Neural cell (in vitro differentiated cells): ENCODE results near the gene HAVCR1. TPM values are rescaled to one million over a fixed set of nuclear protein-coding genes. Genes with fewer than 3 reads are reported as not detected.

ENCODE experiments used
- H2AFZ ChIP-seq: fragments of 200-600, 300-800 bp; sonication (generic), shearing (Covaris generic); 2 replicates; pipeline ENCODE4 v1.6.0; 2014; ENCODE audit warnings: low read depth, mild to moderate bottlenecking, antibody characterized with exemption, low read length, moderate library complexity
- H3F3A ChIP-seq: fragments of 200-600 bp; shearing (Covaris generic); 2 replicates; pipeline ENCODE4 v1.6.1; 2016; ENCODE audit warnings: mild to moderate bottlenecking, moderate library complexity, mixed read lengths, antibody characterized with exemption, low read length; ENCODE audit not compliant: insufficient read depth, poor library complexity, severe bottlenecking
- H3K27ac ChIP-seq: fragments of 200-600, 300-800 bp; sonication (generic), shearing (Covaris generic); 2 replicates; pipeline ENCODE4 v1.5.1; 2014; ENCODE audit warnings: mild to moderate bottlenecking, low read length, moderate library complexity
- H3K27me3 ChIP-seq: fragments of 300-800, 200-600 bp; sonication (generic), shearing (Covaris generic); 2 replicates; pipeline ENCODE4 v1.6.0; 2014; ENCODE audit warnings: mild to moderate bottlenecking, low read depth, low read length, moderate library complexity; ENCODE audit not compliant: insufficient read depth
- H3K36me3 ChIP-seq: fragments of 300-800, 200-600 bp; sonication (generic), shearing (Covaris generic); 2 replicates; pipeline ENCODE4 v1.5.1; 2014; ENCODE audit warnings: mild to moderate bottlenecking, antibody characterized with exemption, low read length, moderate library complexity; ENCODE audit not compliant: insufficient read depth
- H3K4me2 ChIP-seq: fragments of 300-800, 200-600 bp; sonication (generic), shearing (Covaris generic); 2 replicates; pipeline ENCODE4 v1.6.0; 2014; ENCODE audit warnings: mild to moderate bottlenecking, low read length
- H3K4me3 ChIP-seq: fragments of 300-800, 200-600 bp; sonication (generic), shearing (Covaris generic); 2 replicates; pipeline ENCODE4 v1.5.1; 2014; ENCODE audit warnings: mild to moderate bottlenecking, low read length, moderate library complexity
- H3K79me2 ChIP-seq: fragments of 200-600 bp; shearing (Covaris generic); replicated peaks from 2 replicates; pipeline ENCODE4 v1.6.0; 2014; ENCODE audit warnings: mild to moderate bottlenecking, low read length, moderate library complexity; ENCODE audit not compliant: insufficient read depth
- H3K9ac ChIP-seq: fragments of 300-800, 200-600 bp; sonication (generic), shearing (Covaris generic); 2 replicates; pipeline ENCODE4 v1.6.1; 2016; ENCODE audit warnings: mild to moderate bottlenecking, low read length, mixed read lengths
- H3K9me2 ChIP-seq: fragments of 200-600 bp; shearing (Covaris generic); 2 replicates; pipeline ENCODE4 v1.6.1; 2016; ENCODE audit warnings: mild to moderate bottlenecking, low read length, mixed read lengths; ENCODE audit not compliant: insufficient read depth
- H3K9me3 ChIP-seq: fragments of 200-600, 300-800 bp; sonication (generic), shearing (Covaris generic); 2 replicates; pipeline ENCODE4 v1.6.1; 2016; ENCODE audit warnings: mild to moderate bottlenecking, mixed run types, low read length, moderate library complexity, mixed read lengths
- H4K20me1 ChIP-seq: fragments of 200-600 bp; shearing (Covaris generic); 2 replicates; pipeline ENCODE4 v1.6.1; 2016; ENCODE audit warnings: mild to moderate bottlenecking, mixed run types; ENCODE audit not compliant: insufficient read depth
- CTCF ChIP-seq: fragments of 450-650 bp; IDR thresholded peaks from 2 replicates; pipeline ENCODE4 v1.5.1; 2014; ENCODE audit warnings: antibody characterized with exemption, mild to moderate bottlenecking, moderate library complexity; ENCODE audit not compliant: poor library complexity, severe bottlenecking
- EP300 ChIP-seq: fragments of 450-650 bp; conservative IDR thresholded peaks from 2 replicates; pipeline ENCODE4 v1.6.1; 2014; ENCODE audit warnings: antibody characterized with exemption, mild to moderate bottlenecking, moderate library complexity; ENCODE audit not compliant: poor library complexity, severe bottlenecking
- EZH2 ChIP-seq: fragments of 200-600, 300-800 bp; shearing (Covaris generic), sonication (generic); IDR thresholded peaks from 2 replicates; pipeline ENCODE4 v1.6.1; 2014; ENCODE audit warnings: antibody characterized with exemption, low read length, borderline replicate concordance, mild to moderate bottlenecking; ENCODE audit not compliant: insufficient read depth, poor library complexity, severe bottlenecking
- MXI1 ChIP-seq: fragments of 450-650 bp; conservative IDR thresholded peaks from 2 replicates; pipeline ENCODE4 v1.6.1; 2014; ENCODE audit warnings: antibody characterized with exemption, mild to moderate bottlenecking; ENCODE audit not compliant: poor library complexity, severe bottlenecking
- POLR2AphosphoS5 ChIP-seq: IDR thresholded peaks from 2 replicates; pipeline ENCODE4 v1.6.1; 2012
- RAD21 ChIP-seq: fragments of 450-650 bp; conservative IDR thresholded peaks from 2 replicates; pipeline ENCODE4 v1.6.1; 2014; ENCODE audit warnings: antibody characterized with exemption, mild to moderate bottlenecking, moderate library complexity
- REST ChIP-seq: IDR thresholded peaks from 2 replicates; pipeline ENCODE4 v1.6.1; 2012; ENCODE audit warnings: borderline replicate concordance
- SMC3 ChIP-seq: fragments of 450-650 bp; conservative IDR thresholded peaks from 2 replicates; pipeline ENCODE4 v1.6.1; 2014; ENCODE audit warnings: antibody characterized with exemption, mild to moderate bottlenecking, moderate library complexity; ENCODE audit not compliant: poor library complexity
- TAF1 ChIP-seq: IDR thresholded peaks from 2 replicates; pipeline ENCODE4 v1.6.1; 2012; ENCODE audit warnings: low read depth
- polyA plus RNA-seq: library from polyadenylated mRNA; depleted of rRNA; stranded (reverse); fragments of >200 nt; gene quantifications from 2 replicates; pipeline ENCODE4 v1.2.3, GENCODE V29; 2014

The HAVCR1 gene
- polyA plus RNA-seq, 1 donor from 2014 or later: not detected

GRCh38 chr5:157067005-157067404 is 8.1 kb upstream of the HAVCR1 start:
- Histone ChIP-seq H3K4me2 (no peak overlapping the region), H3F3A (no peaks in the 10 kb centered on the region), H3K27me3 (no peaks in the 10 kb centered on the region), H3K9me3 (no peaks in the 10 kb centered on the region), H3K79me2 (no peaks in the 10 kb centered on the region), H3K4me3 (no peak overlapping the region), H3K9me2 (no peaks in the 10 kb centered on the region), H4K20me1 (no peaks in the 10 kb centered on the region), H3K9ac (no peak overlapping the region), H2AFZ (no peak overlapping the region), H3K27ac (no peak overlapping the region), H3K36me3 (no peaks in the 10 kb centered on the region)
- TF ChIP-seq EZH2 (no peak), TAF1 (no peak), SMC3 (no peak), MXI1 (no peak), POLR2AphosphoS5 (no peak), EP300 (no peak), CTCF (no peak), REST (no peak), RAD21 (no peak)

- Histone ChIP-seq H3K27me3 (no peaks in the 10 kb centered on the region), H3K9me3 (no peaks in the 10 kb centered on the region), H2AFZ (no peak overlapping the region), H3K79me2 (no peaks in the 10 kb centered on the region), H3K4me2 (no peak overlapping the region), H3K27ac (no peak overlapping the region), H3K4me3 (no peak overlapping the region), H3K9me2 (no peaks in the 10 kb centered on the region), H3K36me3 (no peaks in the 10 kb centered on the region), H3F3A (no peaks in the 10 kb centered on the region), H3K9ac (no peak overlapping the region), H4K20me1 (no peaks in the 10 kb centered on the region)
- TF ChIP-seq MXI1 (no peak), REST (no peak), POLR2AphosphoS5 (no peak), EP300 (no peak), EZH2 (no peak), SMC3 (no peak), CTCF (no peak), TAF1 (no peak), RAD21 (no peak)
These were observed 7.2 kb upstream of the HAVCR1 start for GRCh38 chr5:157066080-157066479.
